HEK293T (cell line): ENCODE measurements around the gene VDR.

Experiments used
- BHLHE40 ChIP-seq: fragments of 450-650 bp; IDR thresholded peaks from 2 replicates; pipeline ENCODE4 v1.6.1; 2016; ENCODE audit warnings: mild to moderate bottlenecking, moderate library complexity, borderline replicate concordance
- FOXA1 ChIP-seq: fragments of 450-650 bp; IDR thresholded peaks from 2 replicates; pipeline ENCODE4 v1.6.1; 2016; ENCODE audit warnings: mild to moderate bottlenecking
- FOXK2 ChIP-seq: fragments of 450-650 bp; IDR thresholded peaks from 2 replicates; pipeline ENCODE4 v1.6.1; 2016; ENCODE audit warnings: mild to moderate bottlenecking
- FOXM1 ChIP-seq: fragments of 450-650 bp; IDR thresholded peaks from 2 replicates; pipeline ENCODE4 v1.6.1; 2017; ENCODE audit warnings: mild to moderate bottlenecking, borderline replicate concordance
- HDGF ChIP-seq: fragments of 450-650 bp; IDR thresholded peaks from 2 replicates; pipeline ENCODE4 v1.6.1; 2017; ENCODE audit warnings: antibody characterized with exemption, borderline replicate concordance
- LEF1 ChIP-seq: fragments of 450-650 bp; IDR thresholded peaks from 2 replicates; pipeline ENCODE4 v1.6.1; 2017; ENCODE audit warnings: mild to moderate bottlenecking, borderline replicate concordance
- NFRKB ChIP-seq: fragments of 450-650 bp; IDR thresholded peaks from 2 replicates; pipeline ENCODE4 v1.6.1; 2016; ENCODE audit warnings: mild to moderate bottlenecking, moderate library complexity
- PKNOX1 ChIP-seq: fragments of 450-650 bp; IDR thresholded peaks from 2 replicates; pipeline ENCODE4 v1.6.1; 2016
- SP1 ChIP-seq: fragments of 450-650 bp; IDR thresholded peaks from 2 replicates; pipeline ENCODE4 v1.6.1; 2017
- TARDBP ChIP-seq: fragments of 450-650 bp; IDR thresholded peaks from 2 replicates; pipeline ENCODE4 v1.6.1; 2016
- ZNF384 ChIP-seq: fragments of 450-650 bp; IDR thresholded peaks from 2 replicates; pipeline ENCODE4 v1.6.1; 2016

- TF ChIP-seq TARDBP (no peak), FOXK2 (no peak), HDGF (no peak), FOXM1 (no peak), NFRKB (no peak), ZNF384 (no peak), BHLHE40 (no peak), PKNOX1 (no peak), FOXA1 (no peak), SP1 (no peak), LEF1 (no peak)
These were observed 79.6 kb downstream of the VDR start for GRCh38 chr12:47825173-47825639.
